SK-N-SH (cell line): ENCODE results near the gene PSENEN. TPM values are rescaled to one million over a fixed set of nuclear protein-coding genes. Genes with fewer than 3 reads are reported as not detected.

Source experiments
- CTCF ChIA-PET: fragments of 300-600, 350-600 bp; formaldehyde crosslinking; extraction: SDS; loops from one replicate; lab custom pipeline; 2021; lab: Yijun Ruan, JAX
- POLR2A ChIA-PET: fragments of 350-600 bp; sonication (Branson Sonifier 250); formaldehyde crosslinking; extraction: SDS; loops from one replicate; lab custom pipeline; 2020; ENCODE audit warnings: antibody characterized with exemption, inconsistent platforms; lab: Yijun Ruan, JAX
- DNase-seq: peaks from one replicate; pipeline ENCODE4 v3.0.0; 2012
- H2AFZ ChIP-seq: fragments of 200-600 bp; sonication (generic); 2 replicates; pipeline ENCODE4 v1.8.1; 2016; ENCODE audit warnings: antibody characterized with exemption, mild to moderate bottlenecking, low read depth
- H3F3A ChIP-seq: fragments of 200-600 bp; sonication (generic); replicated peaks from 2 replicates; pipeline ENCODE3; 2016; ENCODE audit warnings: antibody characterized with exemption, mild to moderate bottlenecking; ENCODE audit not compliant: insufficient read depth
- H3K27ac ChIP-seq, 2 experiments: fragments of 200-500 bp in 1 of 2; fragments of 200-600 bp in 1 of 2; sonication (Bioruptor generic) in 1 of 2; sonication (generic), shearing (Covaris generic) in 1 of 2; 2 replicates each; pipeline versions ENCODE4 v1.5.1 to v1.6.1; 2014 to 2016; ENCODE audit warnings: low read depth in 2 of 2, inconsistent platforms in 1 of 2, low read length in 1 of 2, mild to moderate bottlenecking in 1 of 2, mixed read lengths in 1 of 2
- H3K27me3 ChIP-seq: fragments of 200-600 bp; sonication (generic), shearing (Covaris generic); 2 replicates; pipeline ENCODE4 v1.6.1; 2016; ENCODE audit warnings: mixed run types; ENCODE audit not compliant: insufficient read depth
- H3K36me3 ChIP-seq, 2 experiments: fragments of 200-500 bp in 1 of 2; fragments of 200-600 bp in 1 of 2; sonication (Bioruptor generic) in 1 of 2; sonication (generic) in 1 of 2; replicated peaks in 1 of 2; 2 replicates each; pipeline versions ENCODE3 to v1.5.1; 2014 to 2016; ENCODE audit warnings: low read length in 1 of 2, mild to moderate bottlenecking in 1 of 2; ENCODE audit not compliant: insufficient read depth in 2 of 2, control insufficient read depth in 1 of 2
- H3K4me1 ChIP-seq, 2 experiments: fragments of 200-500 bp in 1 of 2; fragments of 200-600 bp in 1 of 2; sonication (Bioruptor generic) in 1 of 2; sonication (generic), shearing (Covaris generic) in 1 of 2; 2 replicates each; pipeline versions ENCODE4 v1.5.1 to v1.6.1; 2014 to 2016; ENCODE audit warnings: low read depth in 1 of 2, low read length in 1 of 2, mixed run types in 1 of 2; ENCODE audit not compliant: insufficient read depth in 2 of 2, control insufficient read depth in 1 of 2
- H3K4me2 ChIP-seq: fragments of 200-600 bp; sonication (generic), shearing (Covaris generic); 2 replicates; pipeline ENCODE4 v1.6.1; 2017; ENCODE audit warnings: mixed run types
- H3K4me3 ChIP-seq, 2 experiments: fragments of 200-500 bp in 1 of 2; fragments of 200-600 bp in 1 of 2; sonication (Bioruptor generic) in 1 of 2; sonication (generic), shearing (Covaris generic) in 1 of 2; 2 replicates each; pipeline versions ENCODE4 v1.5.1 to v1.8.1; 2014 to 2016; ENCODE audit warnings: low read depth in 2 of 2, inconsistent platforms in 1 of 2, low read length in 1 of 2, mild to moderate bottlenecking in 1 of 2, mixed read lengths in 1 of 2, moderate library complexity in 1 of 2
- H3K79me2 ChIP-seq: fragments of 200-600 bp; sonication (generic); 2 replicates; pipeline ENCODE4 v1.8.1; 2017; ENCODE audit warnings: mild to moderate bottlenecking; ENCODE audit not compliant: insufficient read depth
- H3K9ac ChIP-seq: fragments of 200-600 bp; sonication (generic); 2 replicates; pipeline ENCODE4 v1.6.1; 2017; ENCODE audit warnings: mixed run types
- H3K9me2 ChIP-seq: fragments of 200-600 bp; sonication (generic); 2 replicates; pipeline ENCODE4 v1.6.1; 2017; ENCODE audit warnings: mixed run types
- H3K9me3 ChIP-seq: fragments of 200-600 bp; sonication (generic); 2 replicates; pipeline ENCODE4 v1.6.1; 2017; ENCODE audit warnings: mixed run types, mild to moderate bottlenecking, moderate library complexity
- H4K20me1 ChIP-seq: fragments of 200-600 bp; sonication (generic); 2 replicates; pipeline ENCODE4 v1.6.1; 2017; ENCODE audit warnings: mild to moderate bottlenecking, mixed run types; ENCODE audit not compliant: insufficient read depth
- CHD2 ChIP-seq: fragments of 150-350 bp; IDR thresholded peaks from 2 replicates; pipeline ENCODE4 v1.6.1; 2018; ENCODE audit warnings: low read length; ENCODE audit not compliant: partially characterized antibody
- CTCF ChIP-seq: fragments of 200-600 bp; sonication (generic); IDR thresholded peaks from 2 replicates; pipeline ENCODE4 v1.6.1; 2017; ENCODE audit warnings: antibody characterized with exemption, mild to moderate bottlenecking, moderate library complexity
- GATA2 ChIP-seq: sonication (generic); formaldehyde crosslinking; IDR thresholded peaks from 2 replicates; pipeline ENCODE4 v1.5.0; 2020; ENCODE audit warnings: mild to moderate bottlenecking, missing genetic modification reagents
- JUND ChIP-seq: IDR thresholded peaks from 2 replicates; pipeline ENCODE4 v1.4.0; 2012
- MAX ChIP-seq: IDR thresholded peaks from 2 replicates; pipeline ENCODE4 v1.4.0; 2012; ENCODE audit warnings: low read depth
- MXI1 ChIP-seq: IDR thresholded peaks from 2 replicates; pipeline ENCODE4 v1.6.1; 2012; ENCODE audit warnings: mild to moderate bottlenecking, low read depth, low read length, improper control_type of control experiment
- PBX3 ChIP-seq: IDR thresholded peaks from 2 replicates; pipeline ENCODE4; 2012
- RCOR1 ChIP-seq: fragments of 150-350 bp; IDR thresholded peaks from 2 replicates; pipeline ENCODE4 v1.6.1; 2017; ENCODE audit warnings: antibody characterized with exemption, low read length
- REST ChIP-seq: IDR thresholded peaks from 2 replicates; pipeline ENCODE4 v1.6.1; 2012; ENCODE audit warnings: mild to moderate bottlenecking, low read depth, low read length, moderate library complexity
- SMC3 ChIP-seq: IDR thresholded peaks from 2 replicates; pipeline ENCODE4 v1.6.1; 2012; ENCODE audit warnings: low read depth, low read length, improper control_type of control experiment
- TEAD4 ChIP-seq: IDR thresholded peaks from 2 replicates; pipeline ENCODE4 v1.4.0; 2012; ENCODE audit warnings: mild to moderate bottlenecking, borderline replicate concordance; ENCODE audit not compliant: insufficient read depth
- USF2 ChIP-seq: fragments of 150-350 bp; IDR thresholded peaks from 2 replicates; pipeline ENCODE4 v1.6.1; 2017; ENCODE audit warnings: antibody characterized with exemption, low read length, low read depth, borderline replicate concordance
- YY1 ChIP-seq: IDR thresholded peaks from 2 replicates; pipeline ENCODE4 v1.4.0; 2012; ENCODE audit warnings: low read depth, mild to moderate bottlenecking
- WGBS: methylation state at CpG from one replicate; pipeline ENCODE4 v1.1.6; 2017; ENCODE audit warnings: low lambda C conversion rate; 5-methylcytosine and 5-hydroxymethylcytosine counted together
- polyA plus RNA-seq, 3 experiments: library from polyadenylated mRNA; depleted of rRNA; stranded (reverse); fragments of >200 nt; gene quantifications; 2 replicates each; pipeline ENCODE4 v1.2.3, GENCODE V29; 2012

The PSENEN gene
- polyA plus RNA-seq, 1 of the 3 experiments (the other 2 are of a cell fraction): 99.2 TPM

GRCh38 chr19:35713506-35713850, 32.0 kb upstream of the PSENEN start:
- no peak overlapping the region for H3K4me2 ChIP-seq
- no peaks in the 10 kb centered on the region for H3K9me2 ChIP-seq
- WGBS: 57% methylated on average over 2 of the region's 2 CpGs
- H2AFZ ChIP-seq: no peak overlapping the region
- H3K9me3 ChIP-seq: no peaks in the 10 kb centered on the region
- no peaks in the 10 kb centered on the region; the same call in 1 of the 2 replicates for H4K20me1 ChIP-seq
- CTCF ChIA-PET: interaction anchor here (0.7 to 2.6 kb wide), 3 partner anchors 19 to 510 kb away, joined by 3 to 7 read pairs (median 4); no protein-coding TSS in a partner anchor
- H3K27ac ChIP-seq: no peak overlapping the region
- no peaks in the 10 kb centered on the region for H3K36me3 ChIP-seq
- no peak for DNase-seq
- H3K79me2 ChIP-seq: peaks cover 4% of the 10 kb centered on the region
- peaks cover 5 to 13% of the 10 kb centered on the region in 2 experiments; a peak in 2 of 4 replicates for H3K4me1 ChIP-seq
- peaks cover 6% of the 10 kb centered on the region for H3F3A ChIP-seq
- POLR2A ChIA-PET: interaction anchor here (2.0 kb wide), 1 partner anchor 11 kb away, joined by 7 read pairs; no protein-coding TSS in a partner anchor
- no peak overlapping the region for H3K4me3 ChIP-seq
- no peak for TF ChIP-seq MXI1
- TF ChIP-seq YY1: no peak
- no peak for TF ChIP-seq USF2
- no peak for TF ChIP-seq RCOR1
- no peak for TF ChIP-seq SMC3
- no peak for TF ChIP-seq JUND
- no peak for TF ChIP-seq GATA2
- no peak for TF ChIP-seq CHD2
- TF ChIP-seq REST: no peak
- TF ChIP-seq TEAD4: no peak
- TF ChIP-seq PBX3: no peak
- no peak for TF ChIP-seq CTCF
- no peak for TF ChIP-seq MAX
- H3K27me3 ChIP-seq: no peaks in the 10 kb centered on the region
- no peak overlapping the region for H3K9ac ChIP-seq
